ENCODE data around the gene PRSS33. TPM values are rescaled to one million over a fixed set of nuclear protein-coding genes. Genes with fewer than 3 reads are reported as not detected.

PRSS33 gene
- total and polyA plus RNA-seq, 12 donors: 0.60 TPM; not detected in 11

DNA sequence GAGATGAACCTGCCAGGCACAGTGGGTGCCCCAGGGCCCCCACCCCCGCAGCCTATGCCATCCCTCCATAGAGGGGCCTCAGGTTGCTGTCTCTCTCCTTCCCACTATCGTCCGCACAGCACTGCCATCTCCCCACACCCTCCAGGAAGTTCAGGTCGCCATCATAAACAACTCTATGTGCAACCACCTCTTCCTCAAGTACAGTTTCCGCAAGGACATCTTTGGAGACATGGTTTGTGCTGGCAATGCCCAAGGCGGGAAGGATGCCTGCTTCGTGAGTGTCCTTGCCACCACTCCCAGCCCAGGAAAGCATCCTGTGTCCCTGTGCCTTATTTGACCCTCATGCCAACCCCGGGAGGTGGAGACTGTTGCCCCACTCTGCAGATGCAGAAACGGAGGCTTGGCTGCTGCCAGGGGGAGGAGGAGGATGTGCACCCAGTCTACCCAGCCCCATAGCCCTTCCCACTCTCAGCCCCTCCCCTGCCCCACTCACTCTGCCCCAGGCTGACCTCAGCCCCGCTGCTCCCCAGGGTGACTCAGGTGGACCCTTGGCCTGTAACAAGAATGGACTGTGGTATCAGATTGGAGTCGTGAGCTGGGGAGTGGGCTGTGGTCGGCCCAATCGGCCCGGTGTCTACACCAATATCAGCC lies 33.6 kb upstream of the PRSS33 start:
- ATAC-seq (no peak), DNase-seq (no peak)
- intact Hi-C loops (cut with DNase I): no loop called here
- Histone ChIP-seq H3K36me3 (no peaks in the 10 kb centered on the region), H3K4me3 (no peak overlapping the region), H3K9me3 (no peaks in the 10 kb centered on the region), H3K4me1 (no peaks in the 10 kb centered on the region), H3K27ac (no peak overlapping the region), H3K27me3 (peaks cover 0 to 55% (median 34%) of the 10 kb centered on the region in 7 donors)
- 66 to 74% methylated on average over 14 of the region's 14 CpGs for WGBS, 2 donors
- TF ChIP-seq, protein P1, sequence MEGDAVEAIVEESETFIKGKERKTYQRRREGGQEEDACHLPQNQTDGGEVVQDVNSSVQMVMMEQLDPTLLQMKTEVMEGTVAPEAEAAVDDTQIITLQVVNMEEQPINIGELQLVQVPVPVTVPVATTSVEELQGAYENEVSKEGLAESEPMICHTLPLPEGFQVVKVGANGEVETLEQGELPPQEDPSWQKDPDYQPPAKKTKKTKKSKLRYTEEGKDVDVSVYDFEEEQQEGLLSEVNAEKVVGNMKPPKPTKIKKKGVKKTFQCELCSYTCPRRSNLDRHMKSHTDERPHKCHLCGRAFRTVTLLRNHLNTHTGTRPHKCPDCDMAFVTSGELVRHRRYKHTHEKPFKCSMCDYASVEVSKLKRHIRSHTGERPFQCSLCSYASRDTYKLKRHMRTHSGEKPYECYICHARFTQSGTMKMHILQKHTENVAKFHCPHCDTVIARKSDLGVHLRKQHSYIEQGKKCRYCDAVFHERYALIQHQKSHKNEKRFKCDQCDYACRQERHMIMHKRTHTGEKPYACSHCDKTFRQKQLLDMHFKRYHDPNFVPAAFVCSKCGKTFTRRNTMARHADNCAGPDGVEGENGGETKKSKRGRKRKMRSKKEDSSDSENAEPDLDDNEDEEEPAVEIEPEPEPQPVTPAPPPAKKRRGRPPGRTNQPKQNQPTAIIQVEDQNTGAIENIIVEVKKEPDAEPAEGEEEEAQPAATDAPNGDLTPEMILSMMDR (IDR thresholded peaks at IDR 0.05): no peak

DNA sequence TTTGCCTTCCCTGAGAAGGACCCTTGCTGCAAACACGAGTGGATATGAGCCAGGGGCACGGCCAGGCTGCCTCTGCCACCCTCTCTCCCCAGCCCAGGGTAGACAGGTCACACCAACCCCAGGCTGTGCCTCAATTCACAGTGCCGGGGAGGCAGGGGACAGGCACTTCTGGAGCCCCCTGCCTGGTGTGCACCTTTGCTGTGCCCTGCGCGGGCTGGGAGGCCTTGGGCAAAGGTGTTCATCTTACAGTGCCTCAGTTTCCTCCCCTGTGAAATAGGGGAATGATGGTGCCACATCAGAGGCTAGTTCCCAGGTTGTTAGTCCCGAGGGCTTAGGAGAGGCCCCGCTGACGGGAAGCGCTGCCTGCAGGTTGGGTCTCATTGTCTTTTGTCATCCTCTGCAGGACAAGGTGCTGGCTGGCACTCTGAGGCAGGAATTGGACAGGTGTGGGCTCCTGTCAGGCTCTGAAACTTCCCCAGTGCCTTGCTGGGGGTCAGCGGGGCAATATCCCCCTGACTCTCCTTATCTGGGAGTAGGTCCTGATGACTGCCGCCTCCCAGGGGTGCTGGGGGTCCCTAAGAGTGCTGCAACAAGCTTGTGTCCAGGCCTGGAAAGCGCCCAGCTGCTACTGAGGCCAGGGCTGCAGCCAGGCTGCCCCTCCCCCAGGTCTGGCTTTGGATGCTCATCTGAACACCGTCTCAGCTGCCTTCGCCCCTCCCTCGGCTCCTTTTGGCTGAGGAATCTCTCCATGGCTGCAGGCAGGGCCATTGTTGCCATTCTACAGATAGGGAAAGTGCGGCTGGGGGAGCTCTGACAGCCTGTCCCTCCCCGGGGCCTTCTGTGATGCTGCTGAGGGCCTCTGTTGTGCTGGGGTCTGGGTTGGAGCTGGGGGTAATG lies 32.8 kb upstream of the PRSS33 start:
- intact Hi-C loops (cut with DNase I): no loop called here
- 60 to 64% methylated on average over 17 of the region's 17 CpGs for WGBS, 2 donors
- peaks cover 0 to 60% (median 39%) of the 10 kb centered on the region in 7 donors for H3K27me3 ChIP-seq
- no peak for ATAC-seq
- H3K27ac ChIP-seq: no peak overlapping the region
- TF ChIP-seq, protein P1 (IDR thresholded peaks at IDR 0.05): no peak
- no peak overlapping the region for H3K4me3 ChIP-seq
- H3K36me3 ChIP-seq: no peaks in the 10 kb centered on the region
- H3K4me1 ChIP-seq: no peaks in the 10 kb centered on the region
- H3K9me3 ChIP-seq: no peaks in the 10 kb centered on the region
- no peak for DNase-seq

DNA sequence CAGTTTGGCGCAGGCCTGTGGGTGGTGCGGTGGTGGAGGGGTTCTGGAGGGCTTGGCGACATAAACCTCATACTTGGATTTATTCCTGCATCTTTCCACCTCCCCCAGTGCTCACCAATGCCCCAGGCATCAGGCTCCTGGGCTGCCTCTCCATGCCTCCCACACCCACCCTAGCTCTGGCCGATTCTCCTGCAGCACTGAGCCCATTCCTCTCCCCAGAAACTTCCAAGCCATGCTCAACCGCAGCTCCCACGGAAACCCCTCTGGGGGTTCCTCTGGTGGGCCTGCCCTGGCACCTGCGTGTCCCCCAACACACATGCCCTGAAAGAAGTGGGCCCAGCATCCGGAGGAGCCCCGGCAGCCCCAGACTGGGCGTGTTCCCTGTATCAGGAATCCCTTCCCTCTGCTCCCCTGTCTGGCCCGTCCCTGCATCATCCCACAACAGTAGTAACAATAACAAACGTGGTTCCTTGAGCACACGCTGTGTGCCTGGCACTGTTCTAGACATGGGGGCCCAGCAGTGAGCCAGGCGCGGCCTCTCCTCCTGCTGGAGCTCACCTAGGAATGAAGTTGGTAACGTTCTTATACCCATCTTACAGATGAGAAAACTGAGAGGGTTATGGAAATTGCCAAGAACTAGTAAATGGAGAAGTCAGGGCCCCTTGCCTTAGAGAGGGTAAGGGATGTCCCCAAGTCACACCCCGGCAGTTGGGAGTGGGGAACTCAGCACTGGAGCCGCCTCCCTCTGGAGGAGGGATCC lies 32.0 kb upstream of the PRSS33 start:
- Histone ChIP-seq H3K27me3 (peaks cover 0 to 65% (median 42%) of the 10 kb centered on the region in 7 donors), H3K36me3 (no peaks in the 10 kb centered on the region), H3K27ac (no peak overlapping the region), H3K4me1 (no peaks in the 10 kb centered on the region), H3K4me3 (no peak overlapping the region), H3K9me3 (no peaks in the 10 kb centered on the region)
- intact Hi-C loops (cut with DNase I): no loop called here
- 81 to 82% methylated on average over 18 of the region's 18 CpGs for WGBS, 2 donors
- TF ChIP-seq, protein P1 (IDR thresholded peaks at IDR 0.05): no peak
- no peak for DNase-seq
- no peak for ATAC-seq

DNA sequence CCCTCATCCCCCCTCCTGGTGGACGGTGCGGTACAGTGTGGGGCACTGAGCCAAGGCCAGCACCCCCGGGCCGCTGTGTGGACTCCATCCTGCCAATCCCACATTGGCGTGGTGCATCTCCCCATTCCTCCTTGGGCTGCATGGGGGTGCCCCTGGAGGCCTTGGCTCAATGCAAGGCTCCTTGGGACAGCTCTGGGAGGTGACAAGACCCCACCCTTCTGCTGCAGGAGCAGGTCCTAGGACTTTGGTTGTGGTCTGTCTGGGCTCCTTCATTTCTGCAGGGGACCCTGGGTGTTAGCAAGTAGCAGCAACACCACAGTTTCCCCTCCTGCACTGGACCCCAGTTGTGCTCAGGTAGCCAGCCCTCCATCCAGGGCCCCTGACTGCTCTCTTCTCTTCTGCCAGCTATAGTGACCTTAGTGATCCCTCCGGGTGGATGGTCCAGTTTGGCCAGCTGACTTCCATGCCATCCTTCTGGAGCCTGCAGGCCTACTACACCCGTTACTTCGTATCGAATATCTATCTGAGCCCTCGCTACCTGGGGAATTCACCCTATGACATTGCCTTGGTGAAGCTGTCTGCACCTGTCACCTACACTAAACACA lies 31.0 kb upstream of the PRSS33 start:
- intact Hi-C loops (cut with DNase I): no loop called here
- TF ChIP-seq, protein P1 (IDR thresholded peaks at IDR 0.05): no peak
- Histone ChIP-seq H3K4me1 (no peaks in the 10 kb centered on the region), H3K27ac (no peak overlapping the region), H3K27me3 (peaks cover 0 to 67% (median 42%) of the 10 kb centered on the region in 7 donors), H3K9me3 (no peaks in the 10 kb centered on the region), H3K4me3 (no peak overlapping the region), H3K36me3 (no peaks in the 10 kb centered on the region)
- DNase-seq: no peak
- 77 to 78% methylated on average over 10 of the region's 10 CpGs for WGBS, 2 donors
- ATAC-seq: no peak

Data from heart right ventricle (tissue), 16 donors.